K562 (cell line): ENCODE data around the gene PLAC1. TPM values are rescaled to one million over a fixed set of nuclear protein-coding genes. Genes with fewer than 3 reads are reported as not detected.

Source experiments
- BRD9 ChIP-seq: fragments of 450-650 bp; IDR thresholded peaks from 2 replicates; pipeline ENCODE4 v1.6.1; 2018; ENCODE audit warnings: low read depth; ENCODE audit not compliant: partially characterized antibody
- ETV6 ChIP-seq, 3 experiments: fragments of 150-350 bp in 1 of 3; sonication (generic) in 1 of 3; formaldehyde crosslinking in 1 of 3; IDR thresholded peaks; 2 replicates each; pipeline versions ENCODE4 v1.6.1 to v1.8.0; 2014 to 2022; ENCODE audit warnings: borderline replicate concordance in 2 of 3, low read depth in 2 of 3, antibody characterized with exemption in 1 of 3, low read length in 1 of 3, mild to moderate bottlenecking in 1 of 3, missing genetic modification reagents in 1 of 3
- FOSL1 ChIP-seq: fragments of 200-800 bp; sonication (Bioruptor generic); conservative IDR thresholded peaks from 2 replicates; pipeline ENCODE4 v1.6.1; 2016; ENCODE audit warnings: missing genetic modification characterization, missing compliant biosample characterization
- JUND ChIP-seq, 2 experiments: IDR thresholded peaks; 2 replicates in 1 of 2; 3 replicates in 1 of 2; pipeline ENCODE4 v1.6.1; 2011; ENCODE audit warnings: borderline replicate concordance in 2 of 2, low read depth in 2 of 2, low read length in 2 of 2, improper control_type of control experiment in 1 of 2, missing biosample characterization in 1 of 2, missing genetic modification characterization in 1 of 2, missing genetic modification reagents in 1 of 2
- MLLT1 ChIP-seq, 2 experiments: fragments of 450-650 bp; IDR thresholded peaks; 2 replicates each; pipeline ENCODE4 v1.6.1; 2016
- POLR2B ChIP-seq: fragments of 450-650 bp; IDR thresholded peaks from 2 replicates; pipeline ENCODE4 v1.6.1; 2018; ENCODE audit warnings: low read depth; ENCODE audit not compliant: partially characterized antibody
- POU5F1 ChIP-seq: fragments of 150-350 bp; IDR thresholded peaks from 2 replicates; pipeline ENCODE4 v1.6.1; 2014; ENCODE audit warnings: borderline replicate concordance, low read length, low read depth, mild to moderate bottlenecking; ENCODE audit not compliant: partially characterized antibody
- PTBP1 ChIP-seq: fragments of 200-400 bp; formaldehyde crosslinking; IDR thresholded peaks from 2 replicates; pipeline ENCODE4 v1.6.1; 2017; ENCODE audit warnings: low read depth, low read length
- PTTG1 ChIP-seq: fragments of 450-650 bp; IDR thresholded peaks from 2 replicates; pipeline ENCODE4 v1.6.1; 2016; ENCODE audit warnings: low read depth, mild to moderate bottlenecking, missing genetic modification characterization, missing compliant biosample characterization
- TEAD4 ChIP-seq, 2 experiments: sonication (generic) in 1 of 2; formaldehyde crosslinking in 1 of 2; IDR thresholded peaks; 2 replicates each; pipeline versions ENCODE4 v1.6.1 to v1.8.0; 2012 to 2022; ENCODE audit warnings: borderline replicate concordance in 1 of 2, inconsistent platforms in 1 of 2, low read length in 1 of 2, mild to moderate bottlenecking in 1 of 2, missing genetic modification reagents in 1 of 2
- ZNF316 ChIP-seq: fragments of 450-650 bp; IDR thresholded peaks from 2 replicates; pipeline ENCODE4 v1.6.1; 2016
- ZSCAN32 ChIP-seq: fragments of 450-650 bp; formaldehyde crosslinking; IDR thresholded peaks from 2 replicates; pipeline ENCODE4 v1.4.0; 2020; ENCODE audit warnings: mild to moderate bottlenecking, moderate library complexity
- polyA plus RNA-seq, 8 experiments: library from polyadenylated mRNA; depleted of rRNA in 4 of 8; stranded (reverse) in 5 of 8; unstranded in 3 of 8; fragments of >200 nt; fragmentation: Nextera tagmentation in 2 of 8; fragmentation: Illumina TruSeq in 1 of 8; extraction: Ambion mirVana in 2 of 8; extraction: Trizol in 1 of 8; gene quantifications; 2 replicates each; pipeline versions ENCODE4 v1.2.1 to v1.2.3, GENCODE V29; 2011 to 2014; ENCODE audit warnings: inconsistent platforms in 1 of 8, missing spikeins in 1 of 8
- total RNA-seq, 7 experiments: library from RNA; depleted of rRNA in 6 of 7; stranded (reverse); fragments of >200 nt in 6 of 7; fragmentation: Illumina TruSeq in 2 of 7; extraction: Trizol in 2 of 7; gene quantifications; 2 replicates each; pipeline versions ENCODE4 v1.2.1 to v1.2.3, GENCODE V29; 2011 to 2021; ENCODE audit warnings: low replicate concordance in 1 of 7
- TF ChIP-seq, protein P1 (sequence below), 2 experiments: fragments of 450-650 bp; IDR thresholded peaks; 2 replicates each; pipeline ENCODE4 v1.6.1; 2016; ENCODE audit warnings: mild to moderate bottlenecking in 2 of 2, borderline replicate concordance in 1 of 2, low read depth in 1 of 2, moderate library complexity in 1 of 2
- TF ChIP-seq, protein P2 (sequence below): fragments of 250-450 bp; sonication (Bioruptor Pico); IDR thresholded peaks from 2 replicates; pipeline ENCODE4 v1.8.0; 2022; ENCODE audit warnings: inconsistent platforms, mild to moderate bottlenecking, moderate library complexity, borderline replicate concordance

Gene PLAC1
- total and polyA plus RNA-seq, 9 of the 15 experiments (the other 6 are each of a cell fraction or from before 2014, with no cell fraction given) = 0.82 to 9.1 (median 1.7) TPM

GRCh38 chrX:134537179-134537955 is 120.9 kb downstream of the PLAC1 start (continued):
- TF ChIP-seq, protein P1, sequence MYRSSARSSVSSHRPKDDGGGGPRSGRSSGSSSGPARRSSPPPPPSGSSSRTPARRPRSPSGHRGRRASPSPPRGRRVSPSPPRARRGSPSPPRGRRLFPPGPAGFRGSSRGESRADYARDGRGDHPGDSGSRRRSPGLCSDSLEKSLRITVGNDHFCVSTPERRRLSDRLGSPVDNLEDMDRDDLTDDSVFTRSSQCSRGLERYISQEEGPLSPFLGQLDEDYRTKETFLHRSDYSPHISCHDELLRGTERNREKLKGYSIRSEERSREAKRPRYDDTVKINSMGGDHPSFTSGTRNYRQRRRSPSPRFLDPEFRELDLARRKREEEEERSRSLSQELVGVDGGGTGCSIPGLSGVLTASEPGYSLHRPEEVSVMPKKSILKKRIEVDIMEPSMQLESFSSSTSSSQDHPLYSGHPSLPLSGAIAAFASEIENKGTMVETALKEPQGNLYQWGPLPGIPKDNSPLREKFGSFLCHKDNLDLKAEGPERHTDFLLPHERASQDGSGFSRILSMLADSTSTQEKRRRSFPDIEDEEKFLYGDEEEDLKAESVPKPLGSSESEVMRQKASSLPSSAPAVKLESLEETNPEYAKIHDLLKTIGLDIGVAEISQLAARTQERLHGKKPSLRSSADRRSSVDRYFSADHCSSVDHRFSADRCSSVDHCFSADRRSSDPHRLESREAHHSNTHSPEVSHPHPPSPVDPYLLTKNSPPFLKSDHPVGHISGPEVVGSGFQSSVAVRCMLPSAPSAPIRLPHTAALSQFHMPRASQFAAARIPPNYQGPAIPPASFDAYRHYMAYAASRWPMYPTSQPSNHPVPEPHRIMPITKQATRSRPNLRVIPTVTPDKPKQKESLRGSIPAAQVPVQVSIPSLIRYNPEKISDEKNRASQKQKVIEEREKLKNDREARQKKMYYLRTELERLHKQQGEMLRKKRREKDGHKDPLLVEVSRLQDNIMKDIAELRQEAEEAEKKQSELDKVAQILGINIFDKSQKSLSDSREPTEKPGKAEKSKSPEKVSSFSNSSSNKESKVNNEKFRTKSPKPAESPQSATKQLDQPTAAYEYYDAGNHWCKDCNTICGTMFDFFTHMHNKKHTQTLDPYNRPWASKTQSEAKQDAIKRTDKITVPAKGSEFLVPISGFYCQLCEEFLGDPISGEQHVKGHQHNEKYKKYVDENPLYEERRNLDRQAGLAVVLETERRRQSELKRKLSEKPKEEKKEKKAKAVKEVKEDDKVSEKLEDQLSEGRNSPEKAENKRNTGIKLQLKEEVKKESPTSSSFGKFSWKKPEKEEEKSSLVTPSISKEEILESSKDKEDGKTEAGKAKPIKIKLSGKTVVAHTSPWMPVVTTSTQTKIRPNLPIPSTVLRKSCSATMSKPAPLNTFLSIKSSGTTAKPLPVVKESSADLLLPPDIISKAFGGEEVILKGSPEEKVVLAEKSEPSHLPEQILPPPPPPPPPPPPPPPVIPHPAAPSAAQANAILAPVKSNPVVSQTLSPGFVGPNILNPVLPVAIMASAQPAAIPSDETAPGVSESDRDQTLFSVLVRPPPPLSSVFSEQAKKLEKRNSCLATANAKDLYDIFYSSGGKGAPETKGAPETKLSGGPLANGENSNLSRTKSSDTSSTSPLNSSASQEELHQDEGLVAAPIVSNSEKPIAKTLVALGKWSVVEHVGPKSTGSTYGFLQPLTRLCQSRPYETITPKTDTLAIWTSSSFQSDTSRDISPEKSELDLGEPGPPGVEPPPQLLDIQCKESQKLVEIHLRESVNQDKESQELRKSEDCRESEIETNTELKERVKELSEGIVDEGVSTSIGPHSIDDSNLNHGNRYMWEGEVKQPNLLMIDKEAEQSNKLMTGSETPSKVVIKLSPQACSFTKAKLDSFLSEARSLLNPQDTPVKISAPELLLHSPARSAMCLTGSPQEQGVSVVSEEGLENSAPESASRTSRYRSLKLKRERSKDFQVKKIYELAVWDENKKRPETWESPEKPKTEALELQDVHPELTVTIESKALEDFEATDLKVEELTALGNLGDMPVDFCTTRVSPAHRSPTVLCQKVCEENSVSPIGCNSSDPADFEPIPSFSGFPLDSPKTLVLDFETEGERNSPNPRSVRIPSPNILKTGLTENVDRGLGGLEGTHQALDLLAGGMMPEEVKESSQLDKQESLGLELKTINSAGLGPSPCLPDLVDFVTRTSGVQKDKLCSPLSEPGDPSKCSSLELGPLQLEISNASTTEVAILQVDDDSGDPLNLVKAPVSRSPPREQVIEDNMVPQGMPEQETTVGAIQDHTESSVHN (IDR thresholded peaks at IDR 0.05; ENCODE audit: borderline replicate concordance in 1 of 2, low read depth in 1 of 2) = no peak
- TF ChIP-seq, protein P2, sequence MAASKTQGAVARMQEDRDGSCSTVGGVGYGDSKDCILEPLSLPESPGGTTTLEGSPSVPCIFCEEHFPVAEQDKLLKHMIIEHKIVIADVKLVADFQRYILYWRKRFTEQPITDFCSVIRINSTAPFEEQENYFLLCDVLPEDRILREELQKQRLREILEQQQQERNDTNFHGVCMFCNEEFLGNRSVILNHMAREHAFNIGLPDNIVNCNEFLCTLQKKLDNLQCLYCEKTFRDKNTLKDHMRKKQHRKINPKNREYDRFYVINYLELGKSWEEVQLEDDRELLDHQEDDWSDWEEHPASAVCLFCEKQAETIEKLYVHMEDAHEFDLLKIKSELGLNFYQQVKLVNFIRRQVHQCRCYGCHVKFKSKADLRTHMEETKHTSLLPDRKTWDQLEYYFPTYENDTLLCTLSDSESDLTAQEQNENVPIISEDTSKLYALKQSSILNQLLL = no peak
- TF ChIP-seq POU5F1 (no peak), PTBP1 (no peak), ZSCAN32 (CRISPR knock-in tag) (no peak), BRD9 (no peak), PTTG1 (tag) (no peak), ETV6 (IDR thresholded peaks at IDR 0.05; ENCODE audit: borderline replicate concordance in 1 of 2, low read depth in 2 of 2, low read length in 1 of 2) (no peak), ETV6 (CRISPR knock-in tag; IDR thresholded peaks at IDR 0.05; ENCODE audit: borderline replicate concordance) (no peak), ZNF316 (no peak), JUND (IDR thresholded peaks at IDR 0.05; ENCODE audit: borderline replicate concordance, low read depth, low read length) (peak; percentile 57; the same call in 1 of the 2 replicates), JUND (tag; IDR thresholded peaks at IDR 0.05; ENCODE audit: borderline replicate concordance, low read depth, low read length) (no peak; the same call in 2 of the 3 replicates), TEAD4 (IDR thresholded peaks at IDR 0.05; ENCODE audit: low read length) (peak; percentile 45; the same call in 1 of the 2 replicates), TEAD4 (CRISPR knock-in tag; IDR thresholded peaks at IDR 0.05; ENCODE audit: borderline replicate concordance) (no peak), POLR2B (no peak), MLLT1 (IDR thresholded peaks at IDR 0.05) (no peak), FOSL1 (no peak)
